HepG2 (cell line): ENCODE results near the gene EPS8L3. TPM values are rescaled to one million over a fixed set of nuclear protein-coding genes. Genes with fewer than 3 reads are reported as not detected.

Source experiments
- ATAC-seq: fragments of 200-7000 bp; cut with Tn5 transposase; 3 replicates; pipeline ENCODE4 v1.9.1; 2020; ENCODE audit warnings: mild to moderate bottlenecking, moderate library complexity
- BruUV-seq: library from RNA; stranded (reverse); fragments of 400-500 nt; replicated peaks from 2 replicates; lab custom pipeline; 2021; lab: Mats Ljungman, UMichigan
- CTCF ChIA-PET: fragments of 300-600 bp; formaldehyde crosslinking; extraction: SDS; loops from one replicate; lab custom pipeline; 2021; ENCODE audit warnings: low total read pairs, inconsistent platforms, low intra/inter-chr PET ratio; lab: Yijun Ruan, JAX
- POLR2A ChIA-PET: fragments of 350-600 bp; sonication (Branson Sonifier 250); formaldehyde crosslinking; loops from one replicate; lab custom pipeline; 2020; ENCODE audit warnings: antibody characterized with exemption, inconsistent platforms; lab: Yijun Ruan, JAX
- DNase-seq: peaks from one replicate; pipeline ENCODE4 v3.0.0-alpha.2; 2015; ENCODE audit warnings: low spot score
- FAIRE-seq: peaks from 3 replicates; lab custom pipeline; 2011; peaks lifted over from hg19 to GRCh38; lab: Jason Lieb, UNC
- H2AFZ ChIP-seq: one replicate; pipeline ENCODE4 v1.6.1; 2011; ENCODE audit warnings: low read length, inconsistent platforms
- H3K27ac ChIP-seq: fragments of 300-600 bp; 3 replicates; pipeline ENCODE4 v1.8.0; 2011; ENCODE audit warnings: mixed run types, mild to moderate bottlenecking, mixed read lengths, low read length, inconsistent platforms; ENCODE audit not compliant: insufficient read depth; ENCODE audit errors: extremely low read length
- H3K27me3 ChIP-seq, 2 experiments: fragments of 200-600 bp in 1 of 2; 2 replicates in 1 of 2; 3 replicates in 1 of 2; pipeline versions ENCODE4 v1.6.0 to v1.8.0; 2011; ENCODE audit warnings: low read length in 2 of 2, mild to moderate bottlenecking in 2 of 2, moderate library complexity in 2 of 2, inconsistent platforms in 1 of 2; ENCODE audit not compliant: insufficient read depth in 2 of 2, control insufficient read depth in 1 of 2
- H3K36me3 ChIP-seq, 2 experiments: fragments of 200-600 bp in 1 of 2; replicated peaks in 1 of 2; 2 replicates in 1 of 2; 3 replicates in 1 of 2; pipeline versions ENCODE4 v1.5.1 to v1.8.0; 2011; ENCODE audit warnings: low read length in 2 of 2, inconsistent platforms in 1 of 2; ENCODE audit not compliant: insufficient read depth in 2 of 2, control insufficient read depth in 1 of 2
- H3K4me1 ChIP-seq: 2 replicates; pipeline ENCODE4 v1.5.1; 2012; ENCODE audit warnings: low read length, inconsistent platforms; ENCODE audit not compliant: insufficient read depth
- H3K4me2 ChIP-seq: 2 replicates; pipeline ENCODE4 v1.6.0; 2011; ENCODE audit warnings: low read depth, low read length, inconsistent platforms
- H3K4me3 ChIP-seq, 3 experiments: fragments of 200-600 bp in 1 of 3; sonication (generic), shearing (Covaris generic) in 1 of 3; replicated peaks in 1 of 3; 2 replicates each; pipeline ENCODE4 v1.5.1; 2011 to 2016; ENCODE audit warnings: low read length in 3 of 3, inconsistent platforms in 2 of 3, low read depth in 2 of 3, mild to moderate bottlenecking in 2 of 3, control low read depth in 1 of 3, mixed read lengths in 1 of 3; ENCODE audit not compliant: insufficient read depth in 1 of 3
- H3K79me2 ChIP-seq: one replicate; pipeline ENCODE4 v1.6.1; 2011; ENCODE audit warnings: low read length, inconsistent platforms; ENCODE audit not compliant: insufficient read depth
- H3K9ac ChIP-seq: 2 replicates; pipeline ENCODE4 v1.6.0; 2011; ENCODE audit warnings: mild to moderate bottlenecking, low read depth, low read length, inconsistent platforms; ENCODE audit not compliant: insufficient read depth
- H3K9me3 ChIP-seq: 2 replicates; pipeline ENCODE4 v1.5.1; 2012; ENCODE audit warnings: mild to moderate bottlenecking, low read length
- H4K20me1 ChIP-seq: 2 replicates; pipeline ENCODE4 v1.6.0; 2011; ENCODE audit warnings: inconsistent platforms, mild to moderate bottlenecking, low read length, moderate library complexity; ENCODE audit not compliant: insufficient read depth
- BORCS8-MEF2B ChIP-seq: sonication (generic); formaldehyde crosslinking; IDR thresholded peaks from 2 replicates; pipeline ENCODE4 v1.8.0; 2022; ENCODE audit warnings: mild to moderate bottlenecking, missing genetic modification reagents
- DNMT1 ChIP-seq: sonication (generic); formaldehyde crosslinking; IDR thresholded peaks from 2 replicates; pipeline ENCODE4 v1.5.1; 2020; ENCODE audit warnings: mild to moderate bottlenecking, missing genetic modification reagents
- ELF4 ChIP-seq: sonication (generic); formaldehyde crosslinking; IDR thresholded peaks from 2 replicates; pipeline ENCODE4 v1.5.0; 2020; ENCODE audit warnings: missing genetic modification reagents, mild to moderate bottlenecking, moderate library complexity, borderline replicate concordance
- GZF1 ChIP-seq: sonication (generic); formaldehyde crosslinking; IDR thresholded peaks from 2 replicates; pipeline ENCODE4 v1.5.1; 2020; ENCODE audit warnings: mild to moderate bottlenecking, missing genetic modification reagents
- HMGA1 ChIP-seq: sonication (generic); formaldehyde crosslinking; conservative IDR thresholded peaks from 2 replicates; pipeline ENCODE4 v1.4.0; 2020; ENCODE audit warnings: missing genetic modification reagents
- HNF1A ChIP-seq, 2 experiments: sonication (generic) in 1 of 2; formaldehyde crosslinking in 1 of 2; IDR thresholded peaks; 2 replicates each; pipeline versions ENCODE4 v1.4.0 to v1.6.1; 2016 to 2020; ENCODE audit warnings: borderline replicate concordance in 1 of 2, low read depth in 1 of 2, mild to moderate bottlenecking in 1 of 2, missing genetic modification reagents in 1 of 2
- IKZF1 ChIP-seq: fragments of 450-650 bp; IDR thresholded peaks from 2 replicates; pipeline ENCODE4 v1.7.1; 2016
- MAFG ChIP-seq: sonication (generic); formaldehyde crosslinking; IDR thresholded peaks from 2 replicates; pipeline ENCODE4 v1.5.1; 2020; ENCODE audit warnings: mild to moderate bottlenecking, missing genetic modification reagents
- MED1 ChIP-seq: sonication (generic); formaldehyde crosslinking; IDR thresholded peaks from 2 replicates; pipeline ENCODE4 v1.4.0; 2020; ENCODE audit warnings: missing genetic modification reagents
- MYNN ChIP-seq: sonication (generic); formaldehyde crosslinking; IDR thresholded peaks from 2 replicates; pipeline ENCODE4 v1.4.0; 2020; ENCODE audit warnings: mild to moderate bottlenecking, low read depth, missing genetic modification reagents
- NAIF1 ChIP-seq: sonication (generic); formaldehyde crosslinking; IDR thresholded peaks from 2 replicates; pipeline ENCODE4 v1.5.0; 2020; ENCODE audit warnings: mild to moderate bottlenecking, missing genetic modification reagents, borderline replicate concordance
- NFE2L2 ChIP-seq: fragments of 150-350 bp; IDR thresholded peaks from 2 replicates; pipeline ENCODE4 v1.6.1; 2014; ENCODE audit warnings: low read length
- PBX2 ChIP-seq: IDR thresholded peaks from 2 replicates; pipeline ENCODE4 v1.6.1; 2016; ENCODE audit warnings: control low read depth
- SRSF1 ChIP-seq: fragments of 200-400 bp; formaldehyde crosslinking; optimal IDR thresholded peaks from 2 replicates; pipeline ENCODE3; 2017; ENCODE audit warnings: mild to moderate bottlenecking, low read depth, low read length, moderate library complexity
- TARDBP ChIP-seq: sonication (generic); formaldehyde crosslinking; IDR thresholded peaks from 2 replicates; pipeline ENCODE4 v1.8.0; 2022; ENCODE audit warnings: mild to moderate bottlenecking, missing genetic modification reagents
- U2AF1 ChIP-seq: fragments of 200-400 bp; formaldehyde crosslinking; optimal IDR thresholded peaks from 2 replicates; pipeline ENCODE3; 2017; ENCODE audit warnings: mild to moderate bottlenecking, low read depth, low read length
- ZMYM4 ChIP-seq: sonication (generic); formaldehyde crosslinking; IDR thresholded peaks from 2 replicates; pipeline ENCODE4 v1.8.1; 2023; ENCODE audit warnings: mild to moderate bottlenecking, missing genetic modification reagents
- ZNF101 ChIP-seq: sonication (generic); formaldehyde crosslinking; IDR thresholded peaks from 2 replicates; pipeline ENCODE4 v1.4.0; 2020; ENCODE audit warnings: mild to moderate bottlenecking, low read depth, missing genetic modification reagents, borderline replicate concordance
- ZNF12 ChIP-seq: sonication (generic); formaldehyde crosslinking; IDR thresholded peaks from 2 replicates; pipeline ENCODE4 v1.5.0; 2020; ENCODE audit warnings: missing genetic modification reagents
- ZNF709 ChIP-seq: sonication (generic); formaldehyde crosslinking; IDR thresholded peaks from 2 replicates; pipeline ENCODE4 v1.5.0; 2020; ENCODE audit warnings: mild to moderate bottlenecking, missing genetic modification reagents
- WGBS: methylation state at CpG from one replicate; pipeline ENCODE4 v1.1.6; 2017; ENCODE audit warnings: low lambda C conversion rate; 5-methylcytosine and 5-hydroxymethylcytosine counted together
- in situ Hi-C: cut with HindIII; loops from 2 replicates; pipeline ENCODE4 v1.10.0; 2017; ENCODE audit warnings: low pct_unique_long_range_greater_than_20kb; ENCODE audit not compliant: extremely low pct_ligation_motif_present
- intact Hi-C: fragments of 100-400 bp; cut with micrococcal nuclease; formaldehyde crosslinking; loops from one replicate; pipeline ENCODE4 v1.10.0; 2022; ENCODE audit not compliant: unreplicated experiment
- polyA plus RNA-seq, 8 experiments: library from polyadenylated mRNA; depleted of rRNA in 3 of 8; stranded (reverse) in 7 of 8; unstranded in 1 of 8; fragments of >200 nt; fragmentation: Illumina TruSeq in 4 of 8; extraction: Trizol in 4 of 8; gene quantifications; 2 replicates each; pipeline versions ENCODE4 v1.2.1 to v1.2.3, GENCODE V29; 2011 to 2016; ENCODE audit warnings: low read depth in 4 of 8, missing spikeins in 1 of 8, mixed read lengths in 1 of 8; ENCODE audit not compliant: insufficient read depth in 1 of 8
- total RNA-seq, 5 experiments: library from RNA; depleted of rRNA; stranded (reverse); fragments of >200 nt; fragmentation: Illumina TruSeq; extraction: Trizol; gene quantifications; 2 replicates each; pipeline ENCODE4 v1.2.3, GENCODE V29; 2016; ENCODE audit warnings: low read depth in 1 of 5

EPS8L3 gene
- total and polyA plus RNA-seq, 2 of the 13 experiments (the other 11 are each of a cell fraction or from before 2014, with no cell fraction given) = 18.2 to 106 TPM

- no peak for TF ChIP-seq HNF1A (IDR thresholded peaks at IDR 0.05; ENCODE audit: low read depth)
- TF ChIP-seq HNF1A (CRISPR knock-in tag; IDR thresholded peaks at IDR 0.05; ENCODE audit: borderline replicate concordance) = no peak
- no peak for TF ChIP-seq NAIF1
- no peak for TF ChIP-seq MED1
- no peak for TF ChIP-seq ZNF101 (CRISPR knock-in tag)
These were observed 44.3 kb upstream of the EPS8L3 start (continued) for GRCh38 chr1:109807822-109808680.

GRCh38 chr1:109807402-109807801 is 43.7 kb upstream of the EPS8L3 start:
- ChIA-PET CTCF (no interaction called here), POLR2A (no interaction called here)
- Histone ChIP-seq H2AFZ (no peak overlapping the region), H3K4me3 (no peak overlapping the region), H4K20me1 (no peaks in the 10 kb centered on the region), H3K4me1 (no peaks in the 10 kb centered on the region), H3K9ac (no peak overlapping the region), H3K27ac (no peak overlapping the region), H3K27me3 (peaks cover 0 to 4% of the 10 kb centered on the region in 2 experiments; a peak in 2 of 5 replicates), H3K4me2 (no peak overlapping the region), H3K79me2 (no peaks in the 10 kb centered on the region), H3K36me3 (no peaks in the 10 kb centered on the region), H3K9me3 (no peaks in the 10 kb centered on the region)
- 72% methylated on average over 6 of the region's 9 CpGs for WGBS
- no peak for ATAC-seq
- BruUV-seq = no TSS peak
- FAIRE-seq = no peak
- intact Hi-C loops = no loop called here
- in situ Hi-C loops = no loop called here
- no peak for DNase-seq
- TF ChIP-seq NFE2L2 = no peak
- TF ChIP-seq MAFG = no peak
- no peak for TF ChIP-seq ELF4 (CRISPR knock-in tag)
- TF ChIP-seq IKZF1 = no peak
- no peak for TF ChIP-seq BORCS8-MEF2B (CRISPR knock-in tag)
- no peak for TF ChIP-seq GZF1 (CRISPR knock-in tag)
- TF ChIP-seq ZNF709 (CRISPR knock-in tag) = no peak
- no peak for TF ChIP-seq SRSF1
- no peak for TF ChIP-seq DNMT1 (CRISPR knock-in tag)
- no peak for TF ChIP-seq MYNN (CRISPR knock-in tag)
- TF ChIP-seq U2AF1 = no peak
- TF ChIP-seq HMGA1 (CRISPR knock-in tag) = no peak
- TF ChIP-seq ZNF12 (CRISPR knock-in tag) = no peak
- TF ChIP-seq TARDBP = no peak
- no peak for TF ChIP-seq ZMYM4 (CRISPR knock-in tag)
- TF ChIP-seq PBX2 (CRISPR knock-in tag) = no peak
